ENCODE data around the gene MAPK8IP3.
"Not testable (repeated sequence)": the region's sequence is repeated elsewhere in the genome, so short reads cannot be mapped to it uniquely, and the experiment has no call there.

Gene MAPK8IP3

DNA sequence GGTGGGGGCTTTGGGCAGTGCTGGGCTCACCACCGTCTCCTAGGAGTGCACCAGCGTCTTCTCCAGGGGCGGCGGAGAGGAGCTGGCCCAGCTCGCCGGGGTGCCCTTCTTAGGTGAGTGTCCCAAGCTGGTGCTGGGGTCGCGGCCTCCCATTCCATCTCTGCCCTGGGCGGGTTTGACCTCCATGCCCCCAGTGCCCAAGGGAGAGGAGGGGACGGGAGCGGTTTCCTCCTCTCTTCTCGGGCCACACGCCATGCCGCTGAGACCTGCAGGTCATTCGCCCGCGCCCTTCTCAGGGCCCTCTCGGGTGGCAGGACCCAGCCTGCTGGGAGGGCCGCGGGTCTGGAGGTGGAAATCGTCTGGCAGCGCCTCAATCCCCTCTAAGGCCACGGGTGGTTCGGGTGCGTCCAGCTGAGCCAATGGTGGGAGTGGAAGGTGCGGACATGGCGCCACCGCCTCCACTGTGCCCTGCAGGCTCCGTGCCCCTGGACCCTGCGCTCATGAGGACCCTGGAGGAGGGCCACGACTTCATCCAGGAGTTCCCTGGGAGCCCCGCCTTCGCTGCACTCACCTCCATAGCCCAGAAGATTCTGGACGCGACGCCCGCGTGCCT is 82.2 kb downstream of the MAPK8IP3 start:
- no peak for DNase-seq

DNA sequence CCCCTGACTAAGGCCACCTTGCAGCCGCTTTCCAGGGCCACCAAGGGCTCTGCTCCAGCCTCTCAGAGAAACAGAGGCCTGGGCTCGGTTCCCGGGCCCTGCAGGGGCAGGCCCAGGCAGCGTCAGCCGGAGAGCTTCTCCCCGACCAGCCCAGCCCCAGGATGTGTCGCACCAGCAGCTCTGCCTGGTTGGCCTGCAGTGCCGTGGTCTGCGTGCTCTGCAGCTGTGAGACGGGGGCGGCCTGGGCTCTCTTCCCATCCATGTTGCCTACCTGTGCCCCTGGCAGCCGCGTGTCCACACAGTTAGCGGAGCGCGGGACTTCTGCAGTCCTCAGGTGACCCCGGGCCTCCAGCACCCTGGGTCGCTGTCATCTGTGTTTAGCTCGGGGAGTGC is 82.7 kb downstream of the MAPK8IP3 start:
- no peak for DNase-seq

GRCh38 chr16:1789643-1790045 is 83.6 kb downstream of the MAPK8IP3 start:
- DNase-seq = no peak

DNA sequence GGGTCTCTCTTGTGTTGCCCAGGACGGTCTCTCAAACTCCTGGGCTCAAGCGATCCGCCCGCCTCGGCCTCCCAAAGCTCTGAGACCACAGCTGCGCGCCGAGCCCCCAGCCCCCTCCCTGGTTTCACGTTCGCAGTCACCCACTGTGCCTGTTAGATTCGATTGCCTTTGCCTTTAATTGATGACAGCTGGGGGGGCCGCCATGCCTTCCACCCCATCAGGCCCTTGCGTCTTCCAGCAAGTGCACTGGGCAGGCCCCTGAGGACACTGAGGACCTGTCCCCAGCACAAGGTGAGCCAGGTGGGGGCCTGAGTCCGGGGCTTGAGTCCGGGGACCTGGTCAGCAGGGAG is 84.2 kb downstream of the MAPK8IP3 start:
- DNase-seq = no peak

- no peak for DNase-seq
Observed at GRCh38 chr16:1790611-1791255, 84.7 kb downstream of the MAPK8IP3 start.

- no peak for DNase-seq
Observed at GRCh38 chr16:1791256-1791942, 85.4 kb downstream of the MAPK8IP3 start.

GRCh38 chr16:1791943-1792812 is 86.2 kb downstream of the MAPK8IP3 start:
- no peak for DNase-seq

DNA sequence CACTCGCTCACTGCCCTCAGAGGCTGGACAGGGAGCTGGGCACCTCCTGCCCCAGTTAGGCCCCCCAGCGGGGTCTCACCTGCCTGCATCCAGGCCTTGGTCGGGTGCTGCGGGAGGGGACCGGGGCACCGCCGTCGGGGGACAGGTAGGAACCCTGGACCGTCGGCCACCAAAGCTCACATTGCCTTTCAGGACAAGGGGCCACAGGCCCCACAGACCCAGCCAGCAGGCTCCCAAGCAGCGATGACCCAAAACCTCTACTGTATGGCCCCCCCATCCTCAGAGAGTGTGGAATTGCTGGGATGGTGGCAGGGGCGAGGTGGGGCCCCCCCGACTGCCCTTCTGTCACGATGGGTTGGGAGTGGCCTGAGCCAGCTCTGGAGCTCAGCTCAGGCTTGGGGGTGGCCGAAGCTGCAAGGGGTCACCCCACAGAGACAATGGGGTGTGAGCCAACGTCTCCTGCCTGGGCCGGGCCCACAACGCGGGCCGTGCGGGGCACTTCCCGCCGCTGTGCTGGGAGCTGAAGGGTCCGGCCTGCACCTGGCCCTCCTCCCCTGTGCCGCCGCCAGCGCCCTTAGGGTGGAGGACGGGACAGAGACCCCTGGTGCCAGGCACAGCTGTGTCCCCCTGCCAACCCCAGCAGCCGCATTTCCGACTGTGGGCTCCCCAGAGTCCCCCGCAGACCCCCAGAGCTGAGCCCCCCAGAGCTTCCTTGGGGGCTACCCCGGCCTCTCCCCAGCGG is 87.0 kb downstream of the MAPK8IP3 start:
- DNase-seq = no peak

DNA sequence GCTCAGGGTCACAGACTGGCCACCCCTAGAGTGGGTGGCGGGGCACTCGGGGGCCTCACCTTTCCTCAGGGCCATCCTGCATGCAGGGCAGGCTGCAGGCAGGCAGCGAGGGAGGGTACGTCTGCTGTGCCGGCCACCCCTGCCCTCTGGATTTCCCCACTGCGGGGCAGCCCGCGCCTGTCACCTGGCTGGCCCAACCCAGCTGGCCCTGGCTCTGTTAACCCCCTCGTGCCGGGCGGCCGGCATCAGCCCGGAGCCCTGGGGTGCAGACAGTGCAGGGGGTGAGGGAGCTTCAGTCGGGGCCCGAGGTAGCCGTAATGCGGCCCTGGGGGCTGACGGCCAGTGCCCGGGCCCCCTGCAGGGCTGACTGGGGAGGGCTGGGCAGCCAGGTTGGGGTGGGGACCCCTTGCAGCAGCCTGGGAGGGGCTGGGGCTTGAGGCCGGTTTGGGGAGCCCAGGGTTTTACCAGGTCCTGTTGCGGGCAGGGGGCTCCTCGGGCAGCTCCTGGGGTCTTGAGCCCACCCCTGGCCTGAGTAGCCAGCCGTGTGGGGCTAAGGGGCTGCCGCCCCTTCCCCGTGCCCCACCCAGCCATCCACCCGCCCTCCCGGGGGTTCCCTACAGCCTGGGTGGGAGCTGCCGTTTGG is 87.7 kb downstream of the MAPK8IP3 start, which contains the start of gene IGFALS:
TSS of gene IGFALS (minus strand) at position 128 of the 643 bp plus-strand sequence. CDS start at position 75, 53 bp downstream.
- DNase-seq = no peak

DNA sequence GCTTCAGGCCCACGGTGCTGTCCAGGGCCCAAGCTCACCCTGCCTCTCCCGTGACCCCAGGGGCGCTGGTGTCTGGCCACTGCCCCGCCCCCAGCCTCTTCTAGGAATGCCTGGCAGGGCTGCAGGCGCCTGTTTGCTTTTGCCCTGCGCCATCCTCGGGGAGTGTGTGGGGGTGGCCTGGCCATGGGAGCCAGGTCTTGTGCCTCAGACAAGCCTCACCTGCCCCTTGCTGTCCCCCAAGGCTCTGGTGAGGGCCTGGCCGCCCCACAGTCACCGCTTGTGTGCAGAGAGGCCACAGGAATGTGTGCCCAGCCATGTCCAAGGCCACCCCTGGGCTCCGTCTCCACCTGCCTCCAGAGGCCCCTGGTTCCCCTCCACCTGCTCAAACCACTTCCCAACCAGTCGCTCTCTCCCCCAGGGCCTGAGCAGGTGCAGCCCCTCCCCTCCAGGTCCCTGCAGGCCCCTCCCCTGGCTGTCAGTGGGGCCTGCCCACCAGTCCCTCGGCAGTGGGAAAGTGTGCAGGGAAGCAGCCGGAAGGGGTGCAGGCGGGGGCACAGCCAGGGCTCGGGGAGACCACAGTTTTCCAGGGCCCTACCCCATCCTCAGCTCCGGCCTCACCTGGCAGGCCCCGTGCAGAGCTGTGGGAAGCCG is 88.4 kb downstream of the MAPK8IP3 start:
- no peak for DNase-seq

DNA sequence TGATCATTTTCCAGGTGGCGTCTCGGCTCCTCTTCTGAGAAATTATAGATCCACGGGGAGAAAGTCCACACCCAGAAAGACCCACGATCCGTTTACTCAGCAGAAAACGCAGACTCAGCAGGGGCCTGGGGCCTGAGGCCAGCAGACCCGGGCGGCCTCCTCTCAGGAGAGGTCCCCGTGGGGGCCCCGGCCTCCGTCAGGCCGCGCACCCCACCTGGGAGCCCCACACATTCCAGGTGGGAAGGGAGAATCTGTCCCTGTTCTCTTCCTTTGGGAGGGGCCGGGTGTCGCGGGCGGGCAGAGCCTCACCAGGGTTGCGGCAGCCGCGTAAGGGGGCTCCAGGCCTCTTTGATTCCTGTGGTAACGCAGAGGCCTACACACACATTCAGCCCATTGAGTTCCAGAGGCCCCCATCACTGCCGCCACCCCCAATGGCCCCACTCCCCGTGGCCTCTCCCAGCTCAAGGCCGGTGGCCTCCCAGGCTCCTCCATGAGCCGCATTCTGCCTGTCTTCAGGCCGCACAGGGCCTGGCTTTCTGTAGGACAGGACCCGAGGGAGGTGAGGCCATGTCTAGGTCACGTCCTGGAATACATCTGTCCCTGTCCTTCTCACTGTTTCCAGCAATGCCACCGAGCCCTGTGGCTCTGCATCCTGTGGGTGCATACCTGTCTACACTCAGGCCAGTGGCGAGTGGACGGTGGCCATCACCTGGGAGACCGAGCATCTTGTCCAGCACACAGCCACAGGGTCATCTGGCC is 89.1 kb downstream of the MAPK8IP3 start:
- no peak for DNase-seq

DNA sequence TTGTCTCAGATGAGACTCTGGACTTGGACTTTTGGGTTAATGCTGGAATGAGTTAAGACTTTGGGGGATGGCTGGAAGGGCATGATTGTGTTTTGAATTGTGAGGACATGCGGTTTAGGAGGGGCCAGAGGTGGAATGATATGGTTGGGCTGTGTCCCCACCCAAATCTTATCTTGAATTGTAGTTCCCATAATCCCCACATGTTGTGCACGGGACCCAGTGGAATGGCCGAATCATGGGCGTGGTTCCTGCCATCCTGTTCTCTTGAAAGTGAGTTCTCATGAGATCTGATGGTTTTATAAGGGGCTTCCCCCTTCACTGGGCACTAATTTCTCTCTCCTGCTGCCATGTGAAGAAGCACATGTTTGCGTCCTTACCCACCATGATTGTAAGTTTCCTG is 93.3 kb downstream of the MAPK8IP3 start:
- not testable (repeated sequence) for DNase-seq

DNA sequence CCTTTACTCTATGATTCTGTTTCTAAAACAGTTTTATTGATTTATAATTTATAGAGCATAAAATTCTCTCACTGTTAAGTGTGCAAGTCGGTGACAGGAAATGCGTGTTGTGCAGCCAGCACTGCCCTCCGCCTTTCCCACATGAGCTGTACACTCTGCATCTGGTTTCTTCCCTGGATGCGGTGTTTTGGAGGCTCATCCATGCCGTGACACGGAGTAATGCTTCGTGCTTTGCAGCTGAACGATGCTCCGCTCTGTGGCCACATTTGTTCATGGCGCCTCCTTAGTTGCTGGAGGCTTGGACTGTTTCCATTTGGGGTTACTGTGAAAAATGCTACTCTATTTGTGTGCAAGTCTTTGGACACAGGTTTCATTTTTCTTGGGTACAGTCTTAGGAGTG is 94.7 kb downstream of the MAPK8IP3 start:
- DNase-seq = no peak

DNA sequence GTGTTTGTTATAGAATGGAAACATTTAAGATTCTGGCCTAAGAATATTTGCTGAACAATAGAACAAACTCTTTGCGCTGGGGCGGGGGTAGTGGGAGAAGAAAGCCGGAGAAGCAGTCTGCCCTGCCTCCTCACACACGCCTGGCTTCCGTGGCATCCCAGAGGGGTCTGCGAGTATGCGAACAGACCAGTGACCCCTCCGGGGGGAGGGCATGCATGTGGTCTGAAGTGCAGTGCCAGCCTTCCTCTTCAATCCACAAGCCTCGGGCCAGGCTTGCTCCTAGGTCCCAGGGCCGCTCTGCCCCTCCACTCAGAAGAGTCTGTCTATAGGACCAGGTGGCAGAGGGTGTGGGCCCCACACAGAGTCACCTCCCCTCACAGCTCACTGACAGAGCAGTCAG is 101.6 kb downstream of the MAPK8IP3 start:
- no peak for DNase-seq

- no peak for DNase-seq
Observed at GRCh38 chr16:1808691-1809090, 102.7 kb downstream of the MAPK8IP3 start.

DNA sequence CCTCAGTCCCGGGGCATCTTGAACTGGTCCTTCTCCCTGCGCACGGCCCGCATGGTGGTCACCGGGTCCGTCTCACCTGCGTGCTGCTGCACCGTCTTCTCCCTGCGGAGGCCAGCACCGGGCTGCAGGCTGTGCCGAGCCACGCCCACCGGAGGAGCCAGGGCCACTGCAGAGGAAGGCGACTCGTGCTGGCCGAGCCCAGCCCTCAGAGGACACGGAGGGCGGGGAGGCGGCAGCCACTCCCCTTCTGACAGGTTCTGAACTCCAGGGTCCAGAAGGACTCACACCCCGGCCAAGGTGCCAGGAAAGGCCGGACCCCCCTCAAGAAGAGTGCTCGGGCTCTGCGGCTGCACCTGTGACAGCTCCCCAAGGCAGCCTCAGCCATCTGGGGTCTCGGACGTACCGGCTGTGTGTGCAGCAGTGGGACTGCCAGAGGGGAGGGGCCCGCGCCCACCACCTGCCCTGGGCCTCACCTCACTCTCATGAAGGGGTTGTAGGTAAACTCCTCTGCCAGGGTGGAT is 103.3 kb downstream of the MAPK8IP3 start:
- no peak for DNase-seq

GRCh38 chr16:1810106-1810505 is 104.1 kb downstream of the MAPK8IP3 start:
- DNase-seq = no peak

DNA sequence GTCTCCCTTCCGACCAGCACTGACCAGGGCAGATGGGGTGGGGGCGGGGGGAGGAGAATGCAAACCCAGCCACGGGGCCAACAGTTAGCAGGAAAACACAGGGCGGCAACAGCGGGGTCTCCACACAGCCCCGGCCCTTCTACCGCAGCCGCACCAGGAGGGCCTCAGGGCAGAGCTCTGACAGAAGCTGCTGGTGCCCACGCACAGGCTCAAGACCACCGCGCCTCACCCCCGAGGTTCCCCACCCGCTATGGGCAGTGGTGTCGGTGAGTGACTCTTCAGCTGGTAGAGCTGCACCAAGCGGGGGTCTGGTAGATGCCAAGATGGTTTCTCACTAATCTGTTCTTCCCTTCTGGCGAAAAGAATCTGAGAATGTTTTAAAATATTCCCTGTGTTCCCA is 104.5 kb downstream of the MAPK8IP3 start:
- DNase-seq = no peak

DNA sequence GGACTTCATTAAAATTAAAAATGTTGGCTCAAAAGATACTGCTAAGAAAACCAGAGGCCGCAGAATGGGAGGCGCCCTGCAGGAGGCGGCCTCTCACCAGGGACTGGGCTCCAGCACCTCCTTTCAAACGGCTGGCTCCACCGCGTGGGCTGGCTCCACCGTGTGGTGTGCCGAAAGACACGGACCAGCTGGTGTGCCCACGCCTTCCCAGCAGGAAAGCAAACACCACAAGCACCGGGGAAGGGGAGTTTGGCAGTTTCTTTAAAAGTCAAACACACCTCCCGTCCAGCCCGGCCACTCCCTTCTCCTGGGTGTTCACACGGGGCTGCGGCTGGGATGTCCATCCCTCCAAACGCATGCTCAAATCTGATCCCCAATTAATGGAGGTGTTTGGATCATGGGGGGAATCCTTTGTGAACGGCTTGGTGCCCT is 106.8 kb downstream of the MAPK8IP3 start:
- no peak for DNase-seq

DNA sequence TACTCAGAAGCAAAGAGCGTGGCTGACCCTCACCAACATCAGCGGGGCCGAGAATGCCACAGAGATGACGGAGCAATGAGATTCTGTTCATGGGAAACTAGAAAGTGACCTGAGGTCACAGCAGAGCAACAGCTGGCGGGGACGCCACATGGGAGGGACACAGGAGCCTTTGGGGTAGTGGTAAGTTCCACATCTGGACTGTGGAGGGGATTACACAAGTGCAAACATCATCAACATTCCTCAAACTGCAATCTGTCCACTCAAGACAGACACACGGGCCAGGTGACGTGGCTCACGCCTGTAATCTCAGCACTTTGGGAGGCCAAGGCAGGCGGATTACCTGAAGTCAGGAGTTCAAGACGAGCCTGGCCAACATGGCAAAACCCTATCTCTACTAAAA is 109.5 kb downstream of the MAPK8IP3 start:
- no peak for DNase-seq

Measured in NCI-H1105 (cell line).